Measurements from ENCODE around the gene ATP8B4. TPM values are rescaled to one million over a fixed set of nuclear protein-coding genes. Genes with fewer than 3 reads are reported as not detected.
A peak's percentile ranks its signal among the peaks of the same experiment; 100 is the strongest.

Gene ATP8B4
- total RNA-seq, 4 donors from 2014 or later: 2.7 to 6.3 (median 3.7) TPM

DNA sequence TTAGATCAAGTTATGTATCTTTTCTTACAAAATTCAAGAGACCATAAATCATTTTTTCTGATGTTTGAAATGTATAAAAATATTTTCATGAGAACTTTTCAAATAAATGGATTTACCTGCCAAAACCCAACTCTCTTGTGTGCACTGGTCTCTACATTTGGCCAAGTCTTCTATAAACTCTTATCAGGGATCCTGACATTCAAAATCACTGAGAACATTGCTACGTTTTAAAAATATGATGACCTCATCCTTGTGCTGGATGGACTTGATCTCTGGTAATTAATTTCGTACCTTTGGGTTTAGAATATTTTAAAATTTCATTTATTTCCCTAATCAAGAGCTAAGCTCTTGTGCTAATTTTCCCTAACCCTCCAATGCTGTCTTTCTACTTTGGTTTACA lies 127.4 kb downstream of the ATP8B4 start:
- DNase-seq (ENCODE audit: extremely low spot score): no peak
- TF ChIP-seq, protein P1, sequence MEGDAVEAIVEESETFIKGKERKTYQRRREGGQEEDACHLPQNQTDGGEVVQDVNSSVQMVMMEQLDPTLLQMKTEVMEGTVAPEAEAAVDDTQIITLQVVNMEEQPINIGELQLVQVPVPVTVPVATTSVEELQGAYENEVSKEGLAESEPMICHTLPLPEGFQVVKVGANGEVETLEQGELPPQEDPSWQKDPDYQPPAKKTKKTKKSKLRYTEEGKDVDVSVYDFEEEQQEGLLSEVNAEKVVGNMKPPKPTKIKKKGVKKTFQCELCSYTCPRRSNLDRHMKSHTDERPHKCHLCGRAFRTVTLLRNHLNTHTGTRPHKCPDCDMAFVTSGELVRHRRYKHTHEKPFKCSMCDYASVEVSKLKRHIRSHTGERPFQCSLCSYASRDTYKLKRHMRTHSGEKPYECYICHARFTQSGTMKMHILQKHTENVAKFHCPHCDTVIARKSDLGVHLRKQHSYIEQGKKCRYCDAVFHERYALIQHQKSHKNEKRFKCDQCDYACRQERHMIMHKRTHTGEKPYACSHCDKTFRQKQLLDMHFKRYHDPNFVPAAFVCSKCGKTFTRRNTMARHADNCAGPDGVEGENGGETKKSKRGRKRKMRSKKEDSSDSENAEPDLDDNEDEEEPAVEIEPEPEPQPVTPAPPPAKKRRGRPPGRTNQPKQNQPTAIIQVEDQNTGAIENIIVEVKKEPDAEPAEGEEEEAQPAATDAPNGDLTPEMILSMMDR (IDR thresholded peaks at IDR 0.05): no peak
- no peak for TF ChIP-seq POLR2AphosphoS5 (IDR thresholded peaks at IDR 0.05)
- TF ChIP-seq EP300 (IDR thresholded peaks at IDR 0.05): no peak
- TF ChIP-seq POLR2A (IDR thresholded peaks at IDR 0.05; ENCODE audit: low read depth): no peak
- 36% methylated on average over 2 of the region's 2 CpGs for WGBS
- intact Hi-C loops (cut with DNase I): loop anchor here (10.0 kb wide), 1 partner anchor 357 kb away; no protein-coding TSS in a partner anchor
- H3K36me3 ChIP-seq: no peaks in the 10 kb centered on the region
- H3K4me1 ChIP-seq: peaks cover 24 to 89% (median 67%) of the 10 kb centered on the region in 4 donors
- H3K9me3 ChIP-seq: no peaks in the 10 kb centered on the region
- no peaks in the 10 kb centered on the region for H3K27me3 ChIP-seq
- H3K27ac ChIP-seq (replicated peaks in 1 of 4): peak overlapping the region; percentile 28 to 60 (median 46)
- no peak overlapping the region for H3K4me3 ChIP-seq

DNA sequence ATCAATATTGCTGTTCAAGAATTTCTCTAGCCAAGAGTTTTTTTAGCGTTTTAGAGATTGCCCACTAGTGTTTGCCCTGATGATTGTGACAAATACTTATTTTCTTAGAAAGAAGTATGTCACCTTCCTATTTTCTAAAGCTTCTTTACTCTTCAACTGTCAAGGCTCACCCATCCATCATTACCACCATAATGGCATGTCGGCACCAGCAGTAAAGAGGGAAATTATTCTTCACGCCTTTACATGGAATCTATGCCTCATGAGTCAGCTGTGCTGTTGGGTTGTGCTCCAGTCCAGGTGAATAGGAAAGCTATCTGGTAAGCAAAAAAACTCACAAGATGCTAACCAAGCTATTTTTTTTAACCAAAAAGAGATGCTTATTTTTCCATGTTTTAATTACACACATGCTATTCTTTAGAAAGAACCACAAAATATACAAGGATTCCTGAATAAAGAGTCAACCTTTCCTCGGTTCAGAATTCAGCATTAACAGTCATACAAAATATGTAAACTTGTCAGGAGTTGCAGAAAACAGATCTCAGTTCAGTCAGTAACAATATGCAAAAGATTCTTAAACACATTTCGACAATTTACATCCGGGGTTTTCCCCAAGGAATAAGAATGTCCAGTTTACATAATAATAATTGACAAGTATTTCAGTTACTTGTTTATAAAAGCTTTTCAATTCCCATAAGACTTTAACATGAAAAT lies 128.0 kb downstream of the ATP8B4 start:
- DNase-seq (ENCODE audit: extremely low spot score): no peak
- no peaks in the 10 kb centered on the region for H3K36me3 ChIP-seq
- 52% methylated on average over 6 of the region's 6 CpGs for WGBS
- peaks cover 24 to 94% (median 71%) of the 10 kb centered on the region in 4 donors for H3K4me1 ChIP-seq
- TF ChIP-seq POLR2AphosphoS5 (IDR thresholded peaks at IDR 0.05) (peak in 1 of 2 donors; percentile 44), POLR2A (IDR thresholded peaks at IDR 0.05; ENCODE audit: low read depth) (no peak), EP300 (IDR thresholded peaks at IDR 0.05) (no peak)
- TF ChIP-seq, protein P1 (IDR thresholded peaks at IDR 0.05): no peak
- intact Hi-C loops (cut with DNase I): loop anchor here (10.0 kb wide), 1 partner anchor 356 kb away; no protein-coding TSS in a partner anchor
- no peaks in the 10 kb centered on the region for H3K27me3 ChIP-seq
- H3K9me3 ChIP-seq: no peaks in the 10 kb centered on the region
- peak overlapping the region; percentile 28 to 60 (median 40) for H3K27ac ChIP-seq (replicated peaks in 1 of 4)
- no peak overlapping the region for H3K4me3 ChIP-seq

DNA sequence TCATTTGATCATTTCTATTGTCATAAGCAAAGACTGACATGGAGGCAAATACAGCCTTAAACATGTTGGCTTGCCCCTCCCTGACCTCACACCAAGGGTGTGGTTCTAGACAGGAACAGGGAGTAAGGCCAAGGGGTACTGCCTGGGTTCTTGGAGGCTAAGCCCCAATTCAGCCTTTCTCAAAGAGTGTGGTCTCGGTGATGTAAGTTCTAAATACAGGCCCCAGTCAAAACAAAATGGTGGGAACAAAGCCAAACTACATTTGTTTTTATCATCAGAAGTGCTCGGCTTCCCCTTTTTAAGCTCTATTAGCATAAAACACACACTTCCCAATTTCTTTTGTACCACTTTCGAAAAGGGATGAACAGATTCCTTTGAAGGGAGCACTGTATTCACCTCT lies 129.5 kb downstream of the ATP8B4 start:
- TF ChIP-seq POLR2AphosphoS5 (IDR thresholded peaks at IDR 0.05) (no peak), EP300 (IDR thresholded peaks at IDR 0.05) (no peak), POLR2A (IDR thresholded peaks at IDR 0.05; ENCODE audit: low read depth) (no peak)
- TF ChIP-seq, protein P1 (IDR thresholded peaks at IDR 0.05): no peak
- Histone ChIP-seq H3K36me3 (no peaks in the 10 kb centered on the region), H3K4me1 (peaks cover 24 to 79% (median 62%) of the 10 kb centered on the region in 4 donors), H3K27ac (replicated peaks in 1 of 4) (peak overlapping the region; percentile 6 to 56 (median 42)), H3K4me3 (no peak overlapping the region), H3K27me3 (no peaks in the 10 kb centered on the region), H3K9me3 (no peaks in the 10 kb centered on the region)
- no peak for DNase-seq (ENCODE audit: extremely low spot score)
- intact Hi-C loops (cut with DNase I): no loop called here
- 28% methylated on average over 3 of the region's 3 CpGs for WGBS

DNA sequence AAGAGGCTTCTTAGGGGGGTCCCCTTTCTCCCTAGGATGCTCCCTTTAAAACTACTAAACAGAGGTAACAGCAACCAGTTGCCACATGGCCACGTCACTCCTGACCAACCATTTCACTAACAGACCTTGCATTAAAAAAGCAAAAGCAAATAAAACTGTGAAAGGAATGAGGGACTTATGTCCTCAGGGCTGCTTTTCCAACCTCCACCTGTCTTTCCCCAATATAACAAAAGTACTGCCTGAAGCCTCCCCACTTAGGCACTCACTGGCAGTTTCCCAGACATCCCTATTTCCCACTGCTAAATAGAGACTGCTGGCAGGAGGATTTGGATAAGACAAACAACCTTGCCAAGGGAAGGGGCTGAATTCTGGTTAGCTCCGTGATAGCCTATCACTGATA lies 130.3 kb downstream of the ATP8B4 start:
- no peaks in the 10 kb centered on the region for H3K27me3 ChIP-seq
- no peaks in the 10 kb centered on the region for H3K9me3 ChIP-seq
- H3K4me1 ChIP-seq: peaks cover 24 to 72% (median 56%) of the 10 kb centered on the region in 4 donors
- H3K27ac ChIP-seq (replicated peaks in 1 of 4): peak overlapping the region; percentile 6 to 56 (median 42)
- TF ChIP-seq POLR2A (IDR thresholded peaks at IDR 0.05; ENCODE audit: low read depth) (no peak), EP300 (IDR thresholded peaks at IDR 0.05) (no peak), POLR2AphosphoS5 (IDR thresholded peaks at IDR 0.05) (no peak)
- TF ChIP-seq, protein P1 (IDR thresholded peaks at IDR 0.05): no peak
- DNase-seq (ENCODE audit: extremely low spot score): no peak
- no peak overlapping the region for H3K4me3 ChIP-seq
- 68% methylated on average over 2 of the region's 2 CpGs for WGBS
- H3K36me3 ChIP-seq: no peaks in the 10 kb centered on the region
- intact Hi-C loops (cut with DNase I): no loop called here

Measured in esophagus muscularis mucosa (tissue), 4 donors.